HG02852 (cell line): ENCODE measurements around the gene CCSER2.
"Not testable (repeated sequence)": the region's sequence is repeated elsewhere in the genome, so short reads cannot be mapped to it uniquely, and the experiment has no call there.

Experiments used
- ATAC-seq: cut with Tn5 transposase; IDR thresholded peaks from one replicate; pipeline ENCODE4 v1.9.1; 2021; ENCODE audit warnings: mild to moderate bottlenecking, moderate library complexity; ENCODE audit not compliant: unreplicated experiment

The CCSER2 gene

GRCh38 chr10:84312816-84313215, 15.6 kb upstream of the CCSER2 start:
- no peak for ATAC-seq

GRCh38 chr10:84314275-84314674, 14.1 kb upstream of the CCSER2 start:
- ATAC-seq = no peak

DNA sequence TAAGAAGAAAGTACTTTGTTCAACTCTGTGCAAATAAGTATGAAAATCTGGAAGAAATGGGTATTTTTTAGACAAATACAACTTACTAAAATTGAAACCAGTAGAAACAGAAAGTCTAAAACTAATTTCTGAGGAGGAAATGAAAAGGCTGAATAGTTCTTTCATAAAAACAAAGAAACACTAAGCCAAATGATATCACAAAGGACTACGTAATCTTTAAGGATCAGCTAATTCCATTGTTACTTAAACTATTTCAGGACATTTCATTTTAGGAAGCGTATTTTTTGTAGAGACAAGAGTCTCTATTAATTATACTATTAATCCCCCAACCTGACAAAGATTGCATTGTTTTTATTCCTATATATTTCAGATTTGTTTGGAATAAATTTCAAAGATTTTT, 11.2 kb upstream of the CCSER2 start:
- ATAC-seq = peak; percentile 78

DNA sequence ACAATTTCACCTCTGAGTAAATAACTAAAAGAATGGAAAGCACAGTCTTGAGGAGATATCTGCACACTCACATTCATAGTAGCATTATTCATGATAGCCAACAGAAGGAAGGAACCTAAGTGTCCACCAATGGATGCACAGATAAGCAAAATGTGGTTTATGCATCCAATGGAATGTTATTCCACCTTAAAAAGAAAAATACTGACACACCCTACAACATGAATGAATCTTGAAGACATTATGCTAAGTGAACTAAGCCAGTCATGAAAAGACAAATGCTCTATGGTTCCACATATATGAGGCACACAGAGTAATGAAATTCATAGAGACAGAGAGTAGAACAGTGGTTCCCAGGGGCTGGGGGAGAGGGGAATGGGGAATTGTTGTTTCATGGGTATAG, 6.5 kb upstream of the CCSER2 start:
- ATAC-seq = no peak

- not testable (repeated sequence) for ATAC-seq
These were observed 4.8 kb upstream of the CCSER2 start for GRCh38 chr10:84323566-84323965.

- ATAC-seq = not testable (repeated sequence)
These were observed 1.4 kb upstream of the CCSER2 start for GRCh38 chr10:84326995-84327394.

- peak; percentile 33 for ATAC-seq
These were observed 815 bp downstream of the CCSER2 start for GRCh38 chr10:84329196-84329611.

- peak; percentile 34 for ATAC-seq
These were observed 1.7 kb downstream of the CCSER2 start for GRCh38 chr10:84329986-84330651.

- ATAC-seq = no peak
These were observed 2.7 kb downstream of the CCSER2 start for GRCh38 chr10:84331091-84331490.

- peak; percentile 50 for ATAC-seq
These were observed 5.6 kb downstream of the CCSER2 start for GRCh38 chr10:84333864-84334451.

DNA sequence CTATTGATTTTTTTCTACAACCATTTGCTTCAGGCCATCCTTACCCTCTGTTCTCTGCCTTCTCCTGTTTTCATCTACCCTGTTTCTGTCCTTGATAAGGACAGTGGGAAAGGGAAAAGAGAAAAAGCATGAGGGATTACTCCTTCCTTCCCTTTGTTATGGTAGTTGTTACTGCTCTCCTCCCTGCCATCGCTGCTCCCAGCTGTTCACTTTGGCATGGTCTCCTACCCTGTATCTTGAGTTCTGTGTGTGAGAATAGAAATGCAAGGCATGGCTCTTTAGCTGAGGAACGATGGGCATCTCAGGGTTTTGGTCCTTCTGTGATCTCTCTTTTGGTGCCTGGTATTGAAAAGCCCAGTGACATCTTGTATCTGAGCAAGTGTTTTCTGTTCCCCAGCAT, 6.4 kb downstream of the CCSER2 start:
- no peak for ATAC-seq

DNA sequence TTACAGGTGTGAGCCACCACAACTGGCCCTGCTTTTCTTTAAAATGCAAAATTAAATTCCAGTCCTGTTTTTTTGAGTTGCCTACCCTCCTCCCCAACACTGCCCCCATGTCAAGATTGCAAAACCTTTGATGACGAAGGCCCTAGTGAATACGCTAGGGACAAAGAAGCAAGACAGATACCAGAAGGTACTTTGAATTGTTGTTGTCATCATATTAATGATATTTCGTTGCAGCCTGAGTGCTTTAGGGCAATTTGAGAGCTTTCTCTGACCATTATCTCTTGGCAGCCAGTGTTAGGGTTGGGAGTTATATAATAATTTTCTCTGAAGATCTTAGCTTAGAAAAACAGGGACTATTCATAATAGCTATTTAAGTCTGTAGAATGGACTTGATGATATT, 7.1 kb downstream of the CCSER2 start:
- no peak for ATAC-seq

- ATAC-seq = no peak
These were observed 8.2 kb downstream of the CCSER2 start for GRCh38 chr10:84336406-84337090.

DNA sequence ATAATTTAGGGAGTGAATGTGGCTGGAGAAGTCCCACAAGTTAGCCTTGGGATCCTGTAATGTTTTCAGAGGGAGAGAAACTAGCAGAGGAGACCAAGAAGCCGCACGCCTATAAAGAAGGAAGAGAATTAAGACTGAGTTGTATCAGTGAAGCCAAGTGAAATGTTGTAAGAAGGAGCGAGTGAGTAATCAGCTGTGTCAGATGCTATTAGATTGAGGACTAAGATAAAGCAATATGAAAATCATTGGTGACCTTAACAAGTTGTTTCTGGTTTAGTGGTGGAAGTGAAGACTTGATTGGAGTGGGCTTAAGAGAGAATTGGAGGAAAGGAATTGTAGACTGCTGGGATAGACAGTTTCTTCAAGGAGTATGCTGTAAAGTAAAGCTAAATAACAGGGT, 8.8 kb downstream of the CCSER2 start:
- no peak for ATAC-seq

DNA sequence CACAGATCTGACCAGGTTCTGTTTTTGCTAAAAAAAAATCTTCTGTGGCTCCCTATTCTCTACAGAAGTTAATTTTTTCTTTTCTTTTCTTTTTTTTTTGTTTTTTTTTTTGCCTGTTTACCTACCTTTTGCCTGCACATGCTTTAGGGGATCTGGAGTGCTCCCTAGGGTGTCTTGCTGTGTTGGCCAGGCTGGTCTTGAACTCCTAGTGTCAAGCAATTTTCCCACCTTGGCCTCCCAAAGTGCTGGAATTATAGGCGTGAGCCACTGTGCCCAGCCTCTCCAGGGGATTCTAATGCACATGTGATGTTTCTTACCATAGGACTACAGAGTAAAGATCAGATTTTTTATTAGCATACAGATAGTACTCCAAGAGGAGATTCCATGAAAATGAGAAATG, 10.6 kb downstream of the CCSER2 start:
- ATAC-seq = no peak

- no peak for ATAC-seq
These were observed 11.8 kb downstream of the CCSER2 start for GRCh38 chr10:84340187-84340586.

DNA sequence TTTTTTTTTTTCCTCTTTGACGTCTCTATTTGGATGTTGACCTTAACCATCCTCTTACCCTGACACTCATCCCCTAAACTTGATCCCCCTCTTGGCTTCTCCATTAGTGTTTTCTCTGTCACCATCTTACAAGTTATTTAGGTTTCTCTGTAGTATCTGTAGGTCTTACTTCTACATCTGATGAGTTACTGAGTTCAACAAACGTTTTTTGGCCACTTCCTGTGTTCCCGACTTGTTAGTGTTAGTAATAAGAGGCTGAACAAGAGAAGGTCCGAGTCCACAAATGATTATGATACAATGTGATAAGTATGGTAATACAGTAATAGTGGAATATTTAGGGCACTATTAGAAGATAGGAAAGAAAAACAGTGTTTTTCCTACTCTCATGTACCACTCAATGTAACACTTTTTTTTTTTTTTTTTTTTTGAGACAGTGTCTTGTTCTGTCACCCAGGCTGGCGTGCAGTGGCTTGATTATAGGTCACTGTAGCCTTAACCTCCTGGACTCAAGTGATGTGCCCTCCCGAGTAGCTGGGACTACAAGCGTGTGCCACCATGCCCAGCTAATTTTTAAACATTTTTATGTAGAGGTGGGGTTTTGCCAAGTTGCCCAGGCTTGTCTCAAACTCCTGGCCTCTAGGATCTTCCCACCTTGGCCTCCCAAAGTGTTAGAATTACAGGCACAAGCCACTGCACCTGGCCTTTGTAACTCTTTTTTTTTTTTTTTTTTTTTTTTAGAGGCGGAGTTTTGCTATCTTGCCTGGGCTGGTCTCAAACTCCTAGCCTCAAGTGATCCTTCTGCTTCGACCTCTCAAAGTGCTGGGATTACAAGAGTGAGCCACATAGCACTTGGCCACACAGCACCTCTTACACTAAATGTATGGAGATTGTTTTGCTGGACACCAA, 12.5 kb downstream of the CCSER2 start:
- no peak for ATAC-seq

DNA sequence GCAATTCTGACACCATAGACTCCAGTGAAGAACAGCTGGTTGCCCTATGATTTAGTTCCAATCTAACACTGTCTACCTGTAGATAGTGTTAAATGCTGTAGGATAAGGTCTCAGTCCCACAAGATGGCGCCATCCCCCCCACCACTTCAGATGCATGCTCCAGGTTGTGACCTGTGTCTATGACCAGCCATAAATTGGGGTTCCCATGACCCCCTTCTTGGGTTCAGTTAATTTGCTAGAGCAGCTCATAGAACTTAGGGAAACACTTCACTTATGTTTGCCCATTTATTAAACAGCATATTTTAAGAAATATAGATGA, 13.1 kb downstream of the CCSER2 start:
- no peak for ATAC-seq

DNA sequence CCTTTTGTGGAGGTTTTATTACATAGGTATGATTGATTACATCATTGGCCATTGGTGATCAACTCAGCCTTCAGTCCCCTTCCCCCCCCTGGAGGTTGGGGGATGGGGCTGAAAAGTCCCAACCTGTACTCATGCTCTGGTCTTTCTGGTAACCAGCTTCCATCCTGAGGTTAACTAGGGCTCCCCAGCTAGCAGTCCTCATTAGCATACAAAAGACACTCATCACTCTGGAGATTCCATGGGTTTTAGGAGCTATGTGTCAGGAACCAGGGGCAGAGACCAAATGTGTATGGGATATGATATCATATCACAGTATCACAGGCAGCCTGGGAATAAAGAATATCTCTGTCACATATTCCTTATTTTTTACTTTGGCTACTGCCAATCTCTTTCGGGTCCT, 13.6 kb downstream of the CCSER2 start:
- ATAC-seq = no peak

DNA sequence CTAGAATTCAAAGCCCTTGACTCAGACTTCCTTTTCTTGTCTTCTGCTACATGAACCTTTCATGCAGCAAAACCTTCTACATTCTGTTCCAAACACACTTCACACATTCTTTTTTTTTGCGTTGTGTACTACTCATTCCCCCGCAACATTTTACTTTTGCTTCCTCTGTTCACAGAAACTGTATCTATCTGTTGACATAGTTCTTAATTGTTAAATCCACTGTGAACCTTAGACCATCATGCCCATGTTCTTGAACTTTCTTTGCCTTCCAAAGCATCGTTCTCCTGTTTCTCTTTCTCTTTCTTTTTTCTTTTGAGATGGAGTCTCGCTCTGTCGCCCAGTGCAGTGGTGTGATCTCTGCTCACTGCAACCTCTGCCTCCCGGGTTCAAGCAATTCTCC, 14.2 kb downstream of the CCSER2 start:
- ATAC-seq = no peak

GRCh38 chr10:84343831-84344230, 15.4 kb downstream of the CCSER2 start:
- no peak for ATAC-seq
